Measurements from ENCODE around the gene ME3. TPM values are rescaled to one million over a fixed set of nuclear protein-coding genes. Genes with fewer than 3 reads are reported as not detected.
"Not testable (repeated sequence)": the region's sequence is repeated elsewhere in the genome, so short reads cannot be mapped to it uniquely, and the experiment has no call there.

The ME3 gene
- total RNA-seq, 2 experiments from 2014 or later = not detected

DNA sequence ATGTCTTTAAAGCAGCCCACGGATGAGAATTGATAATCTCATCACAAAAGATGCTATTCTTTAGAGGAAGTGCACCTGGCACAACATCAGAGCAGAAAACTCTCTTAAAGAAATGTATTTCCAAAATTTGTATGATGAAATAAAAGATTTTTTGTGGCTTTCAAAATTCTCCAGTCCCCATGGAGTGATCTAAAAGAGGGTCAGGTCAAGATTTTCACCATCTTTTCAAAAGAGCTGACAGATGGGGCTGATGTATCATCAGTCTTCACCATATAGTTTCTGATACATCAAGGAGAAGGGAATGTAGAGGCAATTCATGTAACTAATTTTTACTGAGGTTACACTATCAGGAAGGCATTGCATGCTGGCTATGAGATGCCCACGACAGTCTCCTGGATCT is 11.7 kb downstream of the ME3 start:
- Histone ChIP-seq H4K20me1 (ENCODE audit: insufficient read depth, low read length) (no peaks in the 10 kb centered on the region), H3K4me1 (ENCODE audit: insufficient read depth, low read length, poor library complexity, severe bottlenecking) (no peaks in the 10 kb centered on the region), H3K36me3 (ENCODE audit: insufficient read depth, low read length) (no peaks in the 10 kb centered on the region), H3K79me2 (ENCODE audit: insufficient read depth, low read depth, low read length) (no peaks in the 10 kb centered on the region), H3K9me3 (ENCODE audit: low read length) (no peaks in the 10 kb centered on the region), H3K4me3 (ENCODE audit: low read depth, low read length, poor library complexity, severe bottlenecking) (no peak overlapping the region), H2AFZ (ENCODE audit: low read length) (no peak overlapping the region), H3K27ac (ENCODE audit: low read depth, low read length, poor library complexity, severe bottlenecking) (no peak overlapping the region), H3K4me2 (ENCODE audit: low read length) (no peak overlapping the region), H3K9me2 (ENCODE audit: insufficient read depth, low read length) (no peaks in the 10 kb centered on the region)
- intact Hi-C loops (cut with micrococcal nuclease; ENCODE audit: unreplicated experiment) = no loop called here
- POLR2A ChIA-PET = no interaction called here
- TF ChIP-seq, protein P1, sequence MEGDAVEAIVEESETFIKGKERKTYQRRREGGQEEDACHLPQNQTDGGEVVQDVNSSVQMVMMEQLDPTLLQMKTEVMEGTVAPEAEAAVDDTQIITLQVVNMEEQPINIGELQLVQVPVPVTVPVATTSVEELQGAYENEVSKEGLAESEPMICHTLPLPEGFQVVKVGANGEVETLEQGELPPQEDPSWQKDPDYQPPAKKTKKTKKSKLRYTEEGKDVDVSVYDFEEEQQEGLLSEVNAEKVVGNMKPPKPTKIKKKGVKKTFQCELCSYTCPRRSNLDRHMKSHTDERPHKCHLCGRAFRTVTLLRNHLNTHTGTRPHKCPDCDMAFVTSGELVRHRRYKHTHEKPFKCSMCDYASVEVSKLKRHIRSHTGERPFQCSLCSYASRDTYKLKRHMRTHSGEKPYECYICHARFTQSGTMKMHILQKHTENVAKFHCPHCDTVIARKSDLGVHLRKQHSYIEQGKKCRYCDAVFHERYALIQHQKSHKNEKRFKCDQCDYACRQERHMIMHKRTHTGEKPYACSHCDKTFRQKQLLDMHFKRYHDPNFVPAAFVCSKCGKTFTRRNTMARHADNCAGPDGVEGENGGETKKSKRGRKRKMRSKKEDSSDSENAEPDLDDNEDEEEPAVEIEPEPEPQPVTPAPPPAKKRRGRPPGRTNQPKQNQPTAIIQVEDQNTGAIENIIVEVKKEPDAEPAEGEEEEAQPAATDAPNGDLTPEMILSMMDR (conservative IDR thresholded peaks at IDR 0.05; ENCODE audit: low read length) = no peak
- no peak for TF ChIP-seq EZH2phosphoT487 (IDR thresholded peaks at IDR 0.05; ENCODE audit: borderline replicate concordance, low read depth, low read length)
- no peak for DNase-seq (ENCODE audit: low spot score)
- BruUV-seq (replicated peaks) = no TSS peak
- CTCF ChIA-PET (ENCODE audit: unreplicated experiment) = no interaction called here

GRCh38 chr11:86660088-86660487 is 12.3 kb downstream of the ME3 start:
- no peaks in the 10 kb centered on the region for H3K9me3 ChIP-seq (ENCODE audit: low read length)
- intact Hi-C loops (cut with micrococcal nuclease; ENCODE audit: unreplicated experiment) = no loop called here
- ChIA-PET POLR2A (no interaction called here), CTCF (ENCODE audit: unreplicated experiment) (no interaction called here)
- no peak overlapping the region for H3K4me3 ChIP-seq (ENCODE audit: low read depth, low read length, poor library complexity, severe bottlenecking)
- H3K9me2 ChIP-seq (ENCODE audit: insufficient read depth, low read length) = no peaks in the 10 kb centered on the region
- H2AFZ ChIP-seq (ENCODE audit: low read length) = no peak overlapping the region
- no peaks in the 10 kb centered on the region for H3K79me2 ChIP-seq (ENCODE audit: insufficient read depth, low read depth, low read length)
- H3K4me1 ChIP-seq (ENCODE audit: insufficient read depth, low read length, poor library complexity, severe bottlenecking) = no peaks in the 10 kb centered on the region
- H3K27ac ChIP-seq (ENCODE audit: low read depth, low read length, poor library complexity, severe bottlenecking) = no peak overlapping the region
- no peaks in the 10 kb centered on the region for H3K36me3 ChIP-seq (ENCODE audit: insufficient read depth, low read length)
- DNase-seq (ENCODE audit: low spot score) = no peak
- H4K20me1 ChIP-seq (ENCODE audit: insufficient read depth, low read length) = no peaks in the 10 kb centered on the region
- TF ChIP-seq EZH2phosphoT487 (IDR thresholded peaks at IDR 0.05; ENCODE audit: borderline replicate concordance, low read depth, low read length) = no peak
- TF ChIP-seq, protein P1 (conservative IDR thresholded peaks at IDR 0.05; ENCODE audit: low read length) = no peak
- no peak overlapping the region for H3K4me2 ChIP-seq (ENCODE audit: low read length)
- no TSS peak for BruUV-seq (replicated peaks)

- no peaks in the 10 kb centered on the region for H3K9me2 ChIP-seq (ENCODE audit: insufficient read depth, low read length)
- ChIA-PET CTCF (ENCODE audit: unreplicated experiment) (no interaction called here), POLR2A (no interaction called here)
- H2AFZ ChIP-seq (ENCODE audit: low read length) = no peak overlapping the region
- no TSS peak for BruUV-seq (replicated peaks)
- no peaks in the 10 kb centered on the region for H3K9me3 ChIP-seq (ENCODE audit: low read length)
- no peak overlapping the region for H3K4me3 ChIP-seq (ENCODE audit: low read depth, low read length, poor library complexity, severe bottlenecking)
- no peaks in the 10 kb centered on the region for H3K4me1 ChIP-seq (ENCODE audit: insufficient read depth, low read length, poor library complexity, severe bottlenecking)
- intact Hi-C loops (cut with micrococcal nuclease; ENCODE audit: unreplicated experiment) = no loop called here
- no peak overlapping the region for H3K4me2 ChIP-seq (ENCODE audit: low read length)
- no peak for DNase-seq (ENCODE audit: low spot score)
- H3K79me2 ChIP-seq (ENCODE audit: insufficient read depth, low read depth, low read length) = no peaks in the 10 kb centered on the region
- H3K36me3 ChIP-seq (ENCODE audit: insufficient read depth, low read length) = no peaks in the 10 kb centered on the region
- no peak for TF ChIP-seq EZH2phosphoT487 (IDR thresholded peaks at IDR 0.05; ENCODE audit: borderline replicate concordance, low read depth, low read length)
- TF ChIP-seq, protein P1 (conservative IDR thresholded peaks at IDR 0.05; ENCODE audit: low read length) = no peak
- no peaks in the 10 kb centered on the region for H4K20me1 ChIP-seq (ENCODE audit: insufficient read depth, low read length)
- H3K27ac ChIP-seq (ENCODE audit: low read depth, low read length, poor library complexity, severe bottlenecking) = no peak overlapping the region
These were observed 13.9 kb downstream of the ME3 start for GRCh38 chr11:86658534-86658933.

DNA sequence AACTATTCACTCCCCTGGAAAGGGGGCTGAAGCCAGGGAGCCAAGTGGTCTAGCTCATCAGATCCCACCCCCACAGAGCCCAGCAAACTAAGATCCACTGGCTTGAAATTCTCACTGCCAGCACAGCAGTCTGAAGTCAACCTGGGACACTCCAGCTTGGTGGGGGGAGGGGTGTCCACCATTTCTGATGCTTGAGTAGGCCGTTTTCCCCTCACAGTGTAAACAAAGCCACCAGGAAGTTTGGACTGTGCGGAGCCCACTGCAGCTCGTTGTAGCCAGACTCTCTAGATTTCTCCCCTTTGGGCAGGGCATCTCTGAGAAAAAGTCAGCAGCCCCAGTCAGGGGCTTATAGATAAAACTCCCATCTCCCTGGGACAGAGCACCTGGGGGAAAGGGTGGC is 27.2 kb downstream of the ME3 start:
- H3K4me1 ChIP-seq (ENCODE audit: insufficient read depth, low read length, poor library complexity, severe bottlenecking); H2AFZ ChIP-seq (ENCODE audit: low read length); POLR2A ChIA-PET; H4K20me1 ChIP-seq (ENCODE audit: insufficient read depth, low read length); H3K4me2 ChIP-seq (ENCODE audit: low read length); H3K9me3 ChIP-seq (ENCODE audit: low read length); intact Hi-C loops (cut with micrococcal nuclease; ENCODE audit: unreplicated experiment); H3K4me3 ChIP-seq (ENCODE audit: low read depth, low read length, poor library complexity, severe bottlenecking); BruUV-seq (replicated peaks); CTCF ChIA-PET (ENCODE audit: unreplicated experiment); H3K27ac ChIP-seq (ENCODE audit: low read depth, low read length, poor library complexity, severe bottlenecking); H3K79me2 ChIP-seq (ENCODE audit: insufficient read depth, low read depth, low read length); H3K36me3 ChIP-seq (ENCODE audit: insufficient read depth, low read length); DNase-seq (ENCODE audit: low spot score); H3K9me2 ChIP-seq (ENCODE audit: insufficient read depth, low read length): not testable (repeated sequence)
